ENCODE results near the gene GABRG3.
"Not testable (repeated sequence)": the region's sequence is repeated elsewhere in the genome, so short reads cannot be mapped to it uniquely, and the experiment has no call there.

The GABRG3 gene

GRCh38 chr15:27119695-27120266, 148.8 kb downstream of the GABRG3 start:
- no peak for DNase-seq

- no peak for DNase-seq
Measured at GRCh38 chr15:27121672-27122071, 150.7 kb downstream of the GABRG3 start.

GRCh38 chr15:27123291-27123690, 152.3 kb downstream of the GABRG3 start:
- no peak for DNase-seq

- DNase-seq, result no peak
Measured at GRCh38 chr15:27123808-27124207, 152.8 kb downstream of the GABRG3 start.

- no peak for DNase-seq
Measured at GRCh38 chr15:27124287-27124871, 153.4 kb downstream of the GABRG3 start.

- DNase-seq, result no peak
Measured at GRCh38 chr15:27125185-27125584, 154.2 kb downstream of the GABRG3 start.

- no peak for DNase-seq
Measured at GRCh38 chr15:27126449-27126848, 155.5 kb downstream of the GABRG3 start.

- DNase-seq, result no peak
Measured at GRCh38 chr15:27127815-27128570, 157.0 kb downstream of the GABRG3 start.

GRCh38 chr15:27133249-27133648, 162.3 kb downstream of the GABRG3 start:
- no peak for DNase-seq

GRCh38 chr15:27134481-27134880, 163.5 kb downstream of the GABRG3 start:
- no peak for DNase-seq

GRCh38 chr15:27135151-27135550, 164.2 kb downstream of the GABRG3 start:
- DNase-seq, result no peak

- no peak for DNase-seq
Measured at GRCh38 chr15:27137127-27137526, 166.1 kb downstream of the GABRG3 start.

GRCh38 chr15:27165590-27165989, 194.6 kb downstream of the GABRG3 start:
- no peak for DNase-seq

- DNase-seq, result no peak
Measured at GRCh38 chr15:27166917-27167316, 195.9 kb downstream of the GABRG3 start.

- no peak for DNase-seq
Measured at GRCh38 chr15:27167738-27168137, 196.8 kb downstream of the GABRG3 start.

- DNase-seq, result no peak
Measured at GRCh38 chr15:27170851-27171250, 199.9 kb downstream of the GABRG3 start.

- no peak for DNase-seq
Measured at GRCh38 chr15:27172821-27173220, 201.8 kb downstream of the GABRG3 start.

- no peak for DNase-seq
Measured at GRCh38 chr15:27175472-27176153, 204.6 kb downstream of the GABRG3 start.

GRCh38 chr15:27176785-27177406, 205.9 kb downstream of the GABRG3 start:
- no peak for DNase-seq

GRCh38 chr15:27179789-27180188, 208.8 kb downstream of the GABRG3 start:
- DNase-seq, result no peak

- DNase-seq, result no peak
Measured at GRCh38 chr15:27182561-27183110, 211.7 kb downstream of the GABRG3 start.

GRCh38 chr15:27183201-27183600, 212.2 kb downstream of the GABRG3 start:
- DNase-seq, result no peak

GRCh38 chr15:27191515-27191914, 220.5 kb downstream of the GABRG3 start:
- not testable (repeated sequence) for DNase-seq
